ENCODE data around the gene SH3D19. TPM values are rescaled to one million over a fixed set of nuclear protein-coding genes. Genes with fewer than 3 reads are reported as not detected.
"Not testable (repeated sequence)": the region's sequence is repeated elsewhere in the genome, so short reads cannot be mapped to it uniquely, and the experiment has no call there.

SH3D19 gene
- total RNA-seq, 4 donors from 2014 or later: 159 to 295 (median 224) TPM

- Histone ChIP-seq H3K4me1 (peaks cover 0 to 6% (median 0%) of the 10 kb centered on the region in 4 donors), H3K27me3 (no peaks in the 10 kb centered on the region), H3K27ac (no peak overlapping the region), H3K9me3 (no peaks in the 10 kb centered on the region), H3K36me3 (no peaks in the 10 kb centered on the region), H3K4me3 (no peak overlapping the region)
- no peak for TF ChIP-seq POLR2A (IDR thresholded peaks at IDR 0.05)
- DNase-seq: no peak
Measured at GRCh38 chr4:151236036-151236435, 89.4 kb downstream of the SH3D19 start.

DNA sequence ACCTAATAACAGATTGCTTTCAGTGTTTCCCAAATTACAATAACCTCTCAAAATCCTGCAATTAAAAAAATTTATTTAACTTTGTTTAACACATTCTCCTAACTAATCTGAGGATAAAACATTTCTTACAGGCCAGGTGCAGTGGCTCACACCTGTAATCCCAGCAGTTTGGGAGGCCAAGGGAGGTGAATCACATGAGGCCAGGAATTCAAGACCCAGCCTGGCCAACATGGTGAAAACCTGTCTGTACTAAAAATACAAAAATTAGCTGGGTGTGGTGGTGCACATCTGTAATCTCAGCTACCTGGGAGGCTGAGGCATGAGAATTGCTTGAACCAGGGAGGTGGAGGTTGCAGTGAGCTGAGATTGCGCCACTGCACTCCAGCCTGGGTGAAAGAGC lies 90.0 kb downstream of the SH3D19 start:
- H3K4me3 ChIP-seq, H3K27me3 ChIP-seq, H3K27ac ChIP-seq, DNase-seq, H3K36me3 ChIP-seq, H3K9me3 ChIP-seq, H3K4me1 ChIP-seq: not testable (repeated sequence)

DNA sequence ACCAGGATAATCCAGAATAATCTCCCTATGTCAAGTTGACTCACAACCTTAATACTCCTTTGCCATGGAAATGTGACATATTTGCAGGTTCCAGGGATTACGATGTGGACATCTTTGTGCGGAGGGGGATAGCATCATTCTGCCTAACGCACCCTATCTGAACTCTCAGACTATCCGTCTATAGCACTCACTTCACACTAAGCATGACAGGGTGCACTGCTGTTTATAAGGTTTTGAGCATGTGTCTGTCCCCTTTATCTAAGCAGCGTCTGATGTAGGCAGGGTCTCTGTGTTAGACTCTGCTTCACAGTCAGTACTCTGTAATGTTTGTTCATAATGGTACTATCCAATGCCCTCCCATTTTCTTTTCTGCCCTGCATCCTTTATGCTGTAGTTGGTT lies 91.8 kb downstream of the SH3D19 start:
- Histone ChIP-seq H3K27me3 (no peaks in the 10 kb centered on the region), H3K36me3 (no peaks in the 10 kb centered on the region), H3K9me3 (no peaks in the 10 kb centered on the region), H3K4me1 (no peaks in the 10 kb centered on the region), H3K27ac (no peak overlapping the region), H3K4me3 (no peak overlapping the region)
- TF ChIP-seq POLR2A (IDR thresholded peaks at IDR 0.05): no peak
- TF ChIP-seq, protein P1, sequence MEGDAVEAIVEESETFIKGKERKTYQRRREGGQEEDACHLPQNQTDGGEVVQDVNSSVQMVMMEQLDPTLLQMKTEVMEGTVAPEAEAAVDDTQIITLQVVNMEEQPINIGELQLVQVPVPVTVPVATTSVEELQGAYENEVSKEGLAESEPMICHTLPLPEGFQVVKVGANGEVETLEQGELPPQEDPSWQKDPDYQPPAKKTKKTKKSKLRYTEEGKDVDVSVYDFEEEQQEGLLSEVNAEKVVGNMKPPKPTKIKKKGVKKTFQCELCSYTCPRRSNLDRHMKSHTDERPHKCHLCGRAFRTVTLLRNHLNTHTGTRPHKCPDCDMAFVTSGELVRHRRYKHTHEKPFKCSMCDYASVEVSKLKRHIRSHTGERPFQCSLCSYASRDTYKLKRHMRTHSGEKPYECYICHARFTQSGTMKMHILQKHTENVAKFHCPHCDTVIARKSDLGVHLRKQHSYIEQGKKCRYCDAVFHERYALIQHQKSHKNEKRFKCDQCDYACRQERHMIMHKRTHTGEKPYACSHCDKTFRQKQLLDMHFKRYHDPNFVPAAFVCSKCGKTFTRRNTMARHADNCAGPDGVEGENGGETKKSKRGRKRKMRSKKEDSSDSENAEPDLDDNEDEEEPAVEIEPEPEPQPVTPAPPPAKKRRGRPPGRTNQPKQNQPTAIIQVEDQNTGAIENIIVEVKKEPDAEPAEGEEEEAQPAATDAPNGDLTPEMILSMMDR (IDR thresholded peaks at IDR 0.05): no peak
- no peak for DNase-seq

- H3K4me1 ChIP-seq: no peaks in the 10 kb centered on the region
- H3K4me3 ChIP-seq: no peak overlapping the region
- no peak for DNase-seq
- no peaks in the 10 kb centered on the region for H3K9me3 ChIP-seq
- no peak for TF ChIP-seq POLR2A (IDR thresholded peaks at IDR 0.05)
- TF ChIP-seq, protein P1 (IDR thresholded peaks at IDR 0.05): no peak
- H3K36me3 ChIP-seq: no peaks in the 10 kb centered on the region
- no peak overlapping the region for H3K27ac ChIP-seq
- no peaks in the 10 kb centered on the region for H3K27me3 ChIP-seq
Measured at GRCh38 chr4:151231915-151232595, 93.3 kb downstream of the SH3D19 start.

DNA sequence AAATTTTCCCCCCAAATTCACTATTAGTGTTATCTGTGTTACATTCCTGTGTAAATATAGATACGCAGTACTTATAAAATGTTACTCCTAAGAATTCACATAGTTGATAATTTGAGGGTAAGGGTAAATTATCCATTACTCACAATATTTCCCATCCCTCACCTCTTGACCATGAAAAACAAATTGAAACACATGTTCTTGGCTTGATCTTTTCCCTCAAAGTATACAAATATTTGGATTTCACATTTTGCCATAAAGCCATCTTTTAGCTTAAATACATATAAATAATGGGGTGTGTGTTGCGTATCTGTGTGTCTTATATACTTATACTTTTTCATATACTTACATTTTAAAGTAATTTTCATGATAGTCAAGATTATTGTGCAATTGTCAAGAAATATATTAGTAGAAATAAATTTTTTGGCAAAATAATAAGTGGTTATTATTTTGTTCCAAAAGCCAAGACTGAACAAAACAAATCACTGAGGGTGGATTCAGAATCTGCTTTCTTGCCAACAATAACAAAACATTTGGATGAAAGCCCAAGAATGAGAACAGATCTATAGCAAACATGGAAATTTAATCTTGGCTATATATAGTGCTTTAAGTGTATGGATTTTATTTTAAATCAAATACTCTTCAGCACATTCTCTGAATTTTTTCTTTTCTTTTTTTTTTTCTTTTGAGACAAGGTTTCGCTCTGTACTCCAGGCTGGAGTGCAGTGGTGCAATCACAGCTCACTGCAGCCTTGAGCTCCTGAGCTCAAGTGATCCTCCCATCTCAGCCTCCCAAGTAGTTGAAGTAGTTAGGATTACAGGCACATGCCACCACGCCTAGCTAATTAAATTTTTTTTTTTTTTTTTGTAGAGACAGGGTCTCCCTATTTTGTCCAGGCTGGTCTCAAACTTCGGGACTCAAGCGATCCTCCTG lies 97.0 kb downstream of the SH3D19 start:
- H3K9me3 ChIP-seq: no peaks in the 10 kb centered on the region
- H3K4me1 ChIP-seq: no peaks in the 10 kb centered on the region
- TF ChIP-seq, protein P1 (IDR thresholded peaks at IDR 0.05): no peak
- TF ChIP-seq POLR2A (IDR thresholded peaks at IDR 0.05): no peak
- no peak for DNase-seq
- peak overlapping the region in 2 of 4 donors; percentile 28 to 55 for H3K27ac ChIP-seq
- H3K27me3 ChIP-seq: no peaks in the 10 kb centered on the region
- no peaks in the 10 kb centered on the region for H3K36me3 ChIP-seq
- H3K4me3 ChIP-seq: no peak overlapping the region

DNA sequence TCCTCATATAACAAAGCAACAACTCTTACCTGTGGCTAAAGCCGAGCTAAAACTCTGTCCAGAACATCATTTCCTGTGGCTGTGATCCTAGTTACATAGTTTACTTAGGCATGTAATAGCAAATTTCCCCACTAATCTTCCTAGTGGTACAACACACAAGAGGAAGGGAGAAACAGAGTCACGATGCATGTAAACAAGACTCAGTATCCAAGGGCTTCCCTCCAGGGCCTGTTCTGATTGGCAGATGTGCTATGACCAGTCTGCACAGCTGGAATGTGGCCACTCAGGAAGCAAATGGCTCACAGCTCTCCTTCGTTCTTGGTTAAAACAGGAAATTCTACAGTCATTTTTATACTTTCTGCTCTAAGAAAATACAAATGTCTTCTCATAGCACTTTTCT lies 97.7 kb downstream of the SH3D19 start:
- peak in 1 of 3 donors; percentile 60 for DNase-seq

More for the DNA sequence above, 97.7 kb downstream of the SH3D19 start:
- Histone ChIP-seq H3K4me3 (peak overlapping the region in 3 of 4 donors; percentile 0 to 23 (median 2)), H3K4me1 (no peaks in the 10 kb centered on the region), H3K27me3 (no peaks in the 10 kb centered on the region), H3K9me3 (no peaks in the 10 kb centered on the region), H3K36me3 (no peaks in the 10 kb centered on the region), H3K27ac (peak overlapping the region in 2 of 4 donors; percentile 28 to 55)
- TF ChIP-seq POLR2A (IDR thresholded peaks at IDR 0.05): no peak
- TF ChIP-seq, protein P1 (IDR thresholded peaks at IDR 0.05): no peak

Measured in Peyer's patch (tissue), 4 donors.